DMS 273 (cell line): Measurements from ENCODE around the gene GPR132.

ENCODE experiments used
- DNase-seq: peaks from one replicate; lab custom pipeline; 2025; ENCODE audit not compliant: unreplicated experiment; lab: John Stamatoyannopoulos, UW

The GPR132 gene

GRCh38 chr14:105063056-105063455, 2.2 kb downstream of the GPR132 start:
- no peak for DNase-seq

- no peak for DNase-seq
Observed at GRCh38 chr14:105062048-105062433, 3.2 kb downstream of the GPR132 start.

GRCh38 chr14:105061428-105062047, 3.7 kb downstream of the GPR132 start:
- DNase-seq = no peak

GRCh38 chr14:105060751-105061427, 4.3 kb downstream of the GPR132 start:
- DNase-seq = no peak

GRCh38 chr14:105059925-105060565, 5.2 kb downstream of the GPR132 start:
- DNase-seq = no peak

GRCh38 chr14:105059035-105059924, 6.0 kb downstream of the GPR132 start:
- no peak for DNase-seq

- DNase-seq = no peak
Observed at GRCh38 chr14:105058521-105059034, 6.7 kb downstream of the GPR132 start.

- DNase-seq = no peak
Observed at GRCh38 chr14:105056303-105056831, 8.9 kb downstream of the GPR132 start.

GRCh38 chr14:105055736-105056302, 9.4 kb downstream of the GPR132 start:
- DNase-seq = no peak

- DNase-seq = no peak
Observed at GRCh38 chr14:105055334-105055733, 9.9 kb downstream of the GPR132 start.

- no peak for DNase-seq
Observed at GRCh38 chr14:105053996-105054395, 11.2 kb downstream of the GPR132 start.

GRCh38 chr14:105053421-105053820, 11.8 kb downstream of the GPR132 start:
- DNase-seq = no peak

GRCh38 chr14:105052110-105052458, 13.1 kb downstream of the GPR132 start:
- DNase-seq = no peak

- DNase-seq = no peak
Observed at GRCh38 chr14:105051182-105052109, 13.8 kb downstream of the GPR132 start.

- DNase-seq = peak; percentile 73
Observed at GRCh38 chr14:105050551-105050897, 14.7 kb downstream of the GPR132 start.

- no peak for DNase-seq
Observed at GRCh38 chr14:105049753-105050550, 15.3 kb downstream of the GPR132 start.

GRCh38 chr14:105047283-105048016, 17.8 kb downstream of the GPR132 start:
- no peak for DNase-seq

GRCh38 chr14:105046891-105047282, 18.3 kb downstream of the GPR132 start:
- DNase-seq = no peak
